ENCODE data around the gene SNTA1.
"Not testable (repeated sequence)": the region's sequence is repeated elsewhere in the genome, so short reads cannot be mapped to it uniquely, and the experiment has no call there.

SNTA1 gene

DNA sequence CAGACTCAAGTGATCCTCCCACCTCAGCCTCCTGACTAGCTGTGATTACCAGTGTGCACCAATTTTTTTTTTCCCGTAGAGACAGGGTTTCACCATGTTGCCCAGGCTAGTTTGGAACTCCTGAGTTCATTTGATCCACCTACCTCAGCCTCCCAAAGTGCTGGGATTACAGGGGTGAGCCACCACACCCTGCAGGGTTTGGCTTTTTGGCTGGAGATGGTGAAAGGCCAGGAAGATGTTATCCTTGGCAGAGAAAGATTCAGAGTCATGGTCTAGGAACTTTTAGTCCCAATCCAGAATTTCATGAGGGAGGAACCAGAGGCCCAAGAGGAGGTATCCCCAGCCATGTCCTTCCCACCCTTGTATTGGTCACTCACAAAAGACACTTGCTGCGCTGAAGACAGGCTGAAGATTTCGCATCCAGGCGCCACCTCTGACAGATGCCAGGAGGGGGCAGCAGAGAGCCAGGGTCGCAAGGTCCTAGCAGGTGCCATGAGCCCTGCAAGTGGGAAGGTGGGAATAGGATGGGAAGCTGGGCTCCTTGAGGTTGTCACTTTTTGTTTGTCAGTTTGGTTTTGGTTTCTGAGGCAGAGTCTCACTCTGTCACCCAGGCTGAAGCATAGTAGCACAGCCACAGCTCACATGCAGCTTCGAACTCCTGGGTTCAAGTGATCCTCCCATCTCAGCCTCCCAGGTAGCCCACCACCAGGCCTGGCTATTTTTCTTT lies 13.5 kb upstream of the SNTA1 start:
- H3K27ac Mint-ChIP-seq; H3K4me3 Mint-ChIP-seq; H3K36me3 Mint-ChIP-seq (ENCODE audit: insufficient read depth); H3K9me3 Mint-ChIP-seq; H3K27me3 Mint-ChIP-seq; H3K4me1 Mint-ChIP-seq (ENCODE audit: low read depth in 2 of 2): not testable (repeated sequence)
- ATAC-seq (replicated peaks) (peak; percentile 92), DNase-seq (peak; percentile 80 to 81 (median 81))

GRCh38 chr20:33450867-33451266 lies 7.3 kb upstream of the SNTA1 start:
- no peaks in the 10 kb centered on the region for H3K4me1 Mint-ChIP-seq (ENCODE audit: low read depth in 2 of 2)
- no peak overlapping the region for H3K27ac Mint-ChIP-seq
- ATAC-seq (replicated peaks) (no peak), DNase-seq (no peak)
- no peaks in the 10 kb centered on the region for H3K36me3 Mint-ChIP-seq (ENCODE audit: insufficient read depth)
- H3K9me3 Mint-ChIP-seq: no peaks in the 10 kb centered on the region
- no peaks in the 10 kb centered on the region for H3K27me3 Mint-ChIP-seq
- no peak overlapping the region for H3K4me3 Mint-ChIP-seq

DNA sequence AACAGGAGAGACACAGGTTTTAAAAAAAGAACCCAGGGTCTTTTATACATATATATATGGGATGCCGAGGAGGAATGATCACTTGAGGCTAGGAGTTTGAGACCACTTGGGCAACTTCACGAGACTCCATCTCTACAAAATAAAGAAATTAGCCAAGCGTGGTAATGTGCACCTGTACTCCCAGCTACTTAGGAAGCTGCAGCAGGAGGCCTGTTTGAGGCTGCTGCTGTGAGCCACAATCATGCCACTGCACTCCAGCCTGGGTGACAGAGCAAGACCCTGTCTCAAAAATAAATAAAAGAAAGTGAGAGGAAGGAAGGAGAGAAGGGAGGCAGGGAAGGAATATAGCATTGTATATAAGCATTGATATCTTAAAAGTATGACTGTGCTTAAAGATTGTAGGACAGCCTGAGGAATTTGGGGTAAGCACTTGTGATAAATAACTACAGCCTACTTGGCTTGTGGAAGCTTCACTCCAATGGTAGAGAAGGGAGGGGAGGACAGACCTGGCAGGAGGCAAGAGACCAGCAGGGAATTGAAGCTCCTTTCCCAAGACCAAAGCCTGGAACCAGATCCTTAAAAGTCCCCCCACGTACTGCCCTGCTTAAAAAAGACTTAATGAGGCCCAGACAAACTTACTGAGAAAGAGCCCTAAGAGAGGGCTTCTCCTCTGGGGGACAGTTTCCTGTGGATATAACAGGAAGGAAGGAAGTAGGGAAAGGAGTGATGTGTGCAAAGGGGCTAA lies 2.5 kb upstream of the SNTA1 start:
- H3K27me3 Mint-ChIP-seq: no peaks in the 10 kb centered on the region
- peaks cover 6 to 17% of the 10 kb centered on the region in 2 donors for H3K4me1 Mint-ChIP-seq (ENCODE audit: low read depth in 2 of 2)
- no peak overlapping the region for H3K27ac Mint-ChIP-seq
- no peaks in the 10 kb centered on the region for H3K9me3 Mint-ChIP-seq
- peaks cover 8% of the 10 kb centered on the region for H3K36me3 Mint-ChIP-seq (ENCODE audit: insufficient read depth)
- ATAC-seq (replicated peaks) (no peak), DNase-seq (no peak)
- H3K4me3 Mint-ChIP-seq: no peak overlapping the region

DNA sequence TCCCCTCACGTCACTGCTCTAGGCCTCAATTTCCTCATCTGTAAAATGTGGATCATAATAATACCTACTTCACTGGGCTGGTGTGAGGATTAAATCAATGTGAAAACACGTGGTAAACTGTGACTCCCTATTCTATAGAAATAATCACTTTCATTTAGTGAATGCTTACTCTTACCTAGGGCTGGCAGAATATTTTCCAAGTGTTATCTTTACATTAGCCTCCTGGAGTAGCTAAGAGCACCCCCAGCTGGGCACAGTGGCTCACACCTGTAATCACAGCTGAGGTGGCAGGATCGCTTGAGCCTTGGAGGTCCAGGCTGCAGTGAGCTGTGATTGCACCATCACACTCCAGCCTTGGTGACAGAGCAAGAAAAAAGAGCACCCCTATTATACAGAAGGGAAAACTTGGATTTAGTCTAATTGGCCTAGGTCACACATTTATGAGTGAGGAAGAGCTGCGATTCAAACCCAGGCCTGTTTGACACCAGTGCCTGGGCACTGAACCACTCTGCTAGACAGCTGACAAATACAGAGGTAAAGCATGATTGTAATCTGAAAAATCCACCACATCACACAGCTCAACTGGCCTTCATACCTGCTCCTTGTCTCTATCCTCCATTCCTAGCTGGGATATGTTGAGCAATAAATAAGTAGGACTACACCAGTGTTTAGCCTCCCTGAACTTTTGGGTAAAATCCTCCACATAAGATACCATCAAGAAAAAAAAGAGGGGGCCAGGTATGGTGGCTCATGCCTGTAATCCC lies 1.4 kb upstream of the SNTA1 start:
- Mint-ChIP-seq H3K36me3 (ENCODE audit: insufficient read depth) (peaks cover 8% of the 10 kb centered on the region), H3K27me3 (no peaks in the 10 kb centered on the region), H3K4me1 (ENCODE audit: low read depth in 2 of 2) (peaks cover 6 to 17% of the 10 kb centered on the region in 2 donors), H3K9me3 (no peaks in the 10 kb centered on the region), H3K27ac (peak overlapping the region; percentile 90 to 92), H3K4me3 (peak overlapping the region; percentile 94 to 95)
- ATAC-seq (replicated peaks) (peak; percentile 16), DNase-seq (peak in 2 of 3 experiments; percentile 6 to 16)

GRCh38 chr20:33443006-33443511 lies 504 bp downstream of the SNTA1 start:
- DNase-seq (peak in 1 of 3 experiments; percentile 1), ATAC-seq (replicated peaks) (peak; percentile 7)
- Mint-ChIP-seq H3K4me3 (peak overlapping the region; percentile 94 to 95), H3K4me1 (ENCODE audit: low read depth in 2 of 2) (peaks cover 6 to 17% of the 10 kb centered on the region in 2 donors), H3K27ac (peak overlapping the region in 1 of 2 donors; percentile 79), H3K9me3 (no peaks in the 10 kb centered on the region), H3K36me3 (ENCODE audit: insufficient read depth) (peaks cover 8% of the 10 kb centered on the region), H3K27me3 (no peaks in the 10 kb centered on the region)

DNA sequence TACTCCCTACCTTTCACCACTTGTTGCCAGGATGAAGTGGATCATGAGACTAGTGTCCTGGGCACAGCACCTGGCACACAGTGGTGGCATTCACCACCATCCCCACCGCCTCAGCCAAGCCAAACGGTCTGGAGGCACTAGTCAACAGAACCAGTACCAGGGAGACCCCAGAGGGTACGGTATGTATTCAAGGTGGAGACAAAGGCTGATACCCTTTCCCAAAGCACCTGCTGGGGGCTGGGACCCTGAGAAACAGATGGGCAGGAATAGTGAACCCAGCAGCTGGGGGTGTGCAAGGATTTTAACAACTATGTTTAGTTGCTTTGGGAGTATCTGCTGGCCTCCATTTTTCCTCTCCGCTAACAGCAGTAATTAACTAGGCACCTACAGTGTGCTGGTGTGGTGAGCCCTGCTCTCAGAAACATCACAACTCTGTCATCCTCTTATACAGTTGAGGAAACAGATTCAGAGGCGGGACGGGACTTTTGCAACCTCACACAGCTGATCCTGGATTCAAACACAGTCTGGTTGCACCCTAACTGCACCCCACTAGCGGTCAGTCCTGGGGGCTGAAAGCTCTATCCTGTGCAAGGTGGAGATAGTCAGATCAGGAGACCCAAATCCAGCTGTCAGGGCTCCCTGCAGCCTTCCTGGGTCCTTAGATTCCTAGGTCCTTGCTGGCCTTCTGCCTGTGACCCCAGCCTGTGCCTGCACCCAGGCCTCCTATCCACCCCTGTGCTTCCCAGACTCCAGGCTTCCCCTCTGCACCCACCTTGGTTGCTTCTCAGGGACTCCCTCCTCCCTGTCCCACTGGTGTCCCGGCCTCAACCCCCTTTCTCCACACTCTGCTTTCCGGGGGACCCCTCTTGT lies 1.2 kb downstream of the SNTA1 start:
- ATAC-seq (replicated peaks): no peak
- H3K27ac Mint-ChIP-seq: peak overlapping the region in 1 of 2 donors; percentile 79

GRCh38 chr20:33441142-33441955 lies 2.2 kb downstream of the SNTA1 start:
- Mint-ChIP-seq H3K27me3 (no peaks in the 10 kb centered on the region), H3K4me1 (ENCODE audit: low read depth in 2 of 2) (peaks cover 6 to 17% of the 10 kb centered on the region in 2 donors), H3K4me3 (no peak overlapping the region), H3K36me3 (ENCODE audit: insufficient read depth) (peaks cover 14% of the 10 kb centered on the region), H3K27ac (no peak overlapping the region), H3K9me3 (no peaks in the 10 kb centered on the region)
- no peak for ATAC-seq (replicated peaks)
- no peak for DNase-seq

More for the DNA sequence above, 1.2 kb downstream of the SNTA1 start:
- no peaks in the 10 kb centered on the region for H3K9me3 Mint-ChIP-seq
- no peaks in the 10 kb centered on the region for H3K27me3 Mint-ChIP-seq
- peak in 1 of 3 experiments; percentile 5 for DNase-seq
- H3K36me3 Mint-ChIP-seq (ENCODE audit: insufficient read depth): peaks cover 11% of the 10 kb centered on the region
- H3K4me1 Mint-ChIP-seq (ENCODE audit: low read depth in 2 of 2): peaks cover 6 to 17% of the 10 kb centered on the region in 2 donors
- peak overlapping the region; percentile 94 to 95 for H3K4me3 Mint-ChIP-seq

GRCh38 chr20:33440562-33440961 lies 3.0 kb downstream of the SNTA1 start:
- not testable (repeated sequence) for H3K9me3 Mint-ChIP-seq, H3K27me3 Mint-ChIP-seq

GRCh38 chr20:33438481-33438880 lies 5.1 kb downstream of the SNTA1 start:
- no peak overlapping the region for H3K27ac Mint-ChIP-seq
- DNase-seq: no peak
- peaks cover 2 to 6% of the 10 kb centered on the region in 2 donors for H3K4me1 Mint-ChIP-seq (ENCODE audit: low read depth in 2 of 2)
- H3K36me3 Mint-ChIP-seq (ENCODE audit: insufficient read depth): peaks cover 14% of the 10 kb centered on the region
- H3K4me3 Mint-ChIP-seq: no peak overlapping the region
- no peaks in the 10 kb centered on the region for H3K9me3 Mint-ChIP-seq
- ATAC-seq (replicated peaks): no peak
- H3K27me3 Mint-ChIP-seq: no peaks in the 10 kb centered on the region

More at GRCh38 chr20:33440562-33440961, 3.0 kb downstream of the SNTA1 start:
- Mint-ChIP-seq H3K4me1 (ENCODE audit: low read depth in 2 of 2) (peaks cover 6 to 17% of the 10 kb centered on the region in 2 donors), H3K36me3 (ENCODE audit: insufficient read depth) (peaks cover 14% of the 10 kb centered on the region)
- ATAC-seq (replicated peaks); H3K27ac Mint-ChIP-seq; H3K4me3 Mint-ChIP-seq; DNase-seq: not testable (repeated sequence)

- peaks cover 14% of the 10 kb centered on the region for H3K36me3 Mint-ChIP-seq (ENCODE audit: insufficient read depth)
- H3K27me3 Mint-ChIP-seq: no peaks in the 10 kb centered on the region
- ATAC-seq (replicated peaks) (no peak), DNase-seq (no peak)
- no peaks in the 10 kb centered on the region for H3K9me3 Mint-ChIP-seq
- H3K4me3 Mint-ChIP-seq: no peak overlapping the region
- no peak overlapping the region for H3K27ac Mint-ChIP-seq
- H3K4me1 Mint-ChIP-seq (ENCODE audit: low read depth in 2 of 2): peaks cover 0 to 2% of the 10 kb centered on the region in 2 donors
These were observed 6.2 kb downstream of the SNTA1 start for GRCh38 chr20:33437141-33437911.

GRCh38 chr20:33434434-33434833 lies 9.1 kb downstream of the SNTA1 start:
- no peak overlapping the region for H3K4me3 Mint-ChIP-seq
- no peaks in the 10 kb centered on the region for H3K4me1 Mint-ChIP-seq (ENCODE audit: low read depth in 2 of 2)
- no peak overlapping the region for H3K27ac Mint-ChIP-seq
- no peak for ATAC-seq (replicated peaks)
- DNase-seq: no peak
- H3K36me3 Mint-ChIP-seq (ENCODE audit: insufficient read depth): peaks cover 14% of the 10 kb centered on the region
- H3K9me3 Mint-ChIP-seq: no peaks in the 10 kb centered on the region
- H3K27me3 Mint-ChIP-seq: no peaks in the 10 kb centered on the region
